HG02840 (cell line): ENCODE data around the gene NKIRAS2.

Experiments
- ATAC-seq: cut with Tn5 transposase; IDR thresholded peaks from one replicate; pipeline ENCODE4 v1.9.1; 2021; ENCODE audit warnings: mild to moderate bottlenecking, moderate library complexity, moderate number of reproducible peaks; ENCODE audit not compliant: unreplicated experiment, low FRiP score

The NKIRAS2 gene

DNA sequence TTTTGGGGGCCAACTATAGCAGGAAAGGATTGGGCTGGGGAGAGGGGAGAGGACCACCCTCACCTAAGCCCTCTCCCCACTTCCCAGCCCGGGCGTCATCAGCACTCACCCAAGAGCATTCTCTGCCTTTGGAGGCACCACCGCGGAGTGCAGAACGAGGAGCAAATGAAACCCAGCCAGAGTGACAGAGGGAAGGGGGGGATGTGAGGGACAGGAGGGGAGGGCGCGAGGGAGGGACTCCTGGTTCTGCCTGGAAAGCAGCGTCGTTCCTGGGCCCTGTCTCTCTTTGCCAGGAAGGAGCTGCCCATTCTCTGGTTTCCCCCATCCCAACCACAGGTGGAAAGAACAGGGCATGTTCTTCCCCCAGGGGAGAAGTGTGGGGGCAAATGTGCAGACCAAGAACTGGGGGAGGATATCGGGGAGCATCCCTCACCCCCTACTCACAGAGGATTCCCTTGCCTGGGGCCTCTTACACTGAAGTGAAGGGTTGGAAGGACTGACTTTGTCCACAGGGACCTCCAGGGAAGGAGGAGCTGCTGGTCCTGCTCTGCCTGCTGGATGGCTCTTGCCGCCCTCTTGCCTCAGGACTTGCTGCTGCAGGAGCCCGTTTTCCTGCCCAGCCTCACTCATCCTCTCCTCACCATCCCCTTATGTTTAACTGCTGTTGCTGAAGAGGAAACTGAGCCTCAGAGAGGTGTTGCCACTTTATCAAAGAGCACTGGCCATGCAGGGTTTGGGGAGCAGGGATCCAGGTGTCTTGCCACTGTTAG, 34.0 kb downstream of the NKIRAS2 start:
- ATAC-seq, result no peak

DNA sequence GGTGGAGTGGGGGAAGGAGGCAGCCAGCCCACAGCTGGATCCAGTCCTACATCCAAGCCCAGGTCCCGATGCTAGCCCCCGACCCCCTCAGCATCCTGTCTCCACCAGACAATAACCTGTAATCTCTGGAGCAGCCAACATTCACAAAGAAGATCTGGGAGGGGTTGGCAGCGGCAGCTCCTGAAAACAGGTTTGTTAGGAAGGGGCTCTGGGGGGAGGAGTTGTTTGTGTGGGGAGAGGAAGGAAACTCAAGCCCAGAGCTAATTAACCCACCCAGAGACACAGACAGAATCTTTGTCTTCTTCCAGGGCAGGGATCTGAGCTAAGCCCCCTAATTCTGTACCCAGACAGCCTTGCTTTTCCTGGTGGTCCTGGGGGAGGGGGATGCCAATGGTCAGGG, 35.1 kb downstream of the NKIRAS2 start:
- ATAC-seq, result no peak

DNA sequence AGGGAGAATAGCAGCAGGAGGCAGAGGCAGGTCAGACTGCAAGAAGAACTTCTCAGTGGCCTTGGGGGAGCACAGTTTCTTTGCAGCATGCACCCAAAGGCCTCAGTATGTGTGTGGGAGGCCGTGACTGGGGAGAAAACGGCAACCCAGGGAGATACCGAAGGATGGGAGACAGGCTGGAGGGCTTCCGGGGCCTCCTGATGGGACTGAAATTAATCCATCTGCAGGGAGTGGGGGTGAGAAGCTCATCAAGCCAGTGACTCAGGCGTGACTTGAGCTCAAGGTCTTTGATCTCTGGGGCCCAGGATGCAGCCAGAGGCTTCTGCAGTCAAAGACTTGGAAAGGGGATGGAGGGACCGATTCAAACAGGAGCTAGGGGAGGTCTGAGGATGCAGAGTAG, 35.6 kb downstream of the NKIRAS2 start:
- ATAC-seq, result no peak

DNA sequence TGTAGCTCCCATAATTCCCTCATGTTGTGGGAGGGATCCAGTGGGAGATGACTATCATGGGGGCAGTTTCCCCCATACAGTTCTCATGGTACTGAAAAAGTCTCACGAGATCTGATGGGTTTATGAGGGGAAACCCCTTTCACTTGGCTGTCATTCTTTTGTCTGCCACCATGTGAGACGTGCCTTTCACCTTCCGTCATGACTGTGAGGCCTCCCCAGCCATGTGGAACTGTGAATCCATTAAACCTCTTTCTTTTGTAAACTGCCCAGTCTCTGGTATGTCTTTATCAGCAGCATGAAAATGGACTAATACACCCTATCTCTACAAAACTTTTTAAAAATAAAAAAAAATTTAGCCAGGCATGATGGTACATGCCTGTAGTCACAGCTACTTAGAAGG, 36.7 kb downstream of the NKIRAS2 start:
- no peak for ATAC-seq

DNA sequence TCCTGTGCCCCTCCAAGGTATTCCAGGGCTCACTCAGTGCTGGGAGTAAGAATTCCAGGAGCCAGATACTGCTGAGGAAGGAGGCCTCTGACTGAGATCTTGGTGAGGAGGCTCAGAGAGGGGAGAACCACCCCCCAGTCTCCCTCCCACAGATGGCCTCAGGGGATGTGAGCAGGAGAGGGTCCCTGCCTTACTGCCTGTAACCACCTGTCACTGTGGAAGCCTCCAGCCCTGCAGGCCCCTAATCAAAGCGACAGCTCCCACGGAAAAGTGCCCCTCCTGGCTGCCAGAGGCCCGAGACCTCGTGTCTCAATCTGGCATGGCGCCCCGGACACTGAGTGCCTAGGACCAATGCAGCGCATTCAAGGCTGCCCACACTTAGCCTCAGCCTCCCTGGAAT, 38.2 kb downstream of the NKIRAS2 start:
- no peak for ATAC-seq

DNA sequence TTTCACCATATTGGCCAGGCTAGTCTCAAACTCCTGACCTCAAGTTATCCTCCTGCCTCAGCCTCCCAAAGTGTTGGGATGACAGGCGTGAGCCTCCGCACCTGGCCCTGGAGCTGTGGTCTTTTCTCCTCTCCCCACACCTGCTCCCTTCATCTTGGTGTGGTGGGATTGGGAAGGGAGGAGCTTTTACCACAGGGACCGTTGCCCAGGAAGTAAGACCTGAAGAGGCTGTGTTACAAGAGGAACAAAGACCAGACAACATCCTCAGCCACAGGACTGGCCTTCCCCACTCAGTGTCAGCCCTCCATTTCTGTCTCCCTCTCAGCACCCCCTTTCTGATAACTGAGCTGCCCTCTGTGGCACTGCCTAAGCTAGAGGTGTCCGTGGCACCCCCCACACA, 39.9 kb downstream of the NKIRAS2 start:
- ATAC-seq, result no peak

DNA sequence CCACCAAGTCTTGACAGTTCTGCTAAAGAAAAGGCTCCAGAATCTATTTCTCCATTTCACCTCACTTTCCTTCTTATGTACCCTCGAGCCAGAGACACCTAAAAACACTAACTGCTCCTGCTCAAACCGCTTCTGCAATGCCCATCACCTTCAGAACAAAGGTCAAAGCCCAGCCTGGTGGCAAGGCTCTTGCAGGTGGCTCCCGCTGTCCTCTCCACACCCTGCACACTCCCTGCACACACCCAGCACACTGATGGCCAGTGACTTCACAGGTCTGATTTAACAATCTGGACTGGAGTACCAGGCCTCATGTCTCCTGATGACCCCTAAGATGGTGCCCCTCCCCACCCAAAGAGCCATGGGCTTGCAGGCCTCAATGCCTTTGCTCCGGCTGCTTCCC, 40.3 kb downstream of the NKIRAS2 start:
- no peak for ATAC-seq

DNA sequence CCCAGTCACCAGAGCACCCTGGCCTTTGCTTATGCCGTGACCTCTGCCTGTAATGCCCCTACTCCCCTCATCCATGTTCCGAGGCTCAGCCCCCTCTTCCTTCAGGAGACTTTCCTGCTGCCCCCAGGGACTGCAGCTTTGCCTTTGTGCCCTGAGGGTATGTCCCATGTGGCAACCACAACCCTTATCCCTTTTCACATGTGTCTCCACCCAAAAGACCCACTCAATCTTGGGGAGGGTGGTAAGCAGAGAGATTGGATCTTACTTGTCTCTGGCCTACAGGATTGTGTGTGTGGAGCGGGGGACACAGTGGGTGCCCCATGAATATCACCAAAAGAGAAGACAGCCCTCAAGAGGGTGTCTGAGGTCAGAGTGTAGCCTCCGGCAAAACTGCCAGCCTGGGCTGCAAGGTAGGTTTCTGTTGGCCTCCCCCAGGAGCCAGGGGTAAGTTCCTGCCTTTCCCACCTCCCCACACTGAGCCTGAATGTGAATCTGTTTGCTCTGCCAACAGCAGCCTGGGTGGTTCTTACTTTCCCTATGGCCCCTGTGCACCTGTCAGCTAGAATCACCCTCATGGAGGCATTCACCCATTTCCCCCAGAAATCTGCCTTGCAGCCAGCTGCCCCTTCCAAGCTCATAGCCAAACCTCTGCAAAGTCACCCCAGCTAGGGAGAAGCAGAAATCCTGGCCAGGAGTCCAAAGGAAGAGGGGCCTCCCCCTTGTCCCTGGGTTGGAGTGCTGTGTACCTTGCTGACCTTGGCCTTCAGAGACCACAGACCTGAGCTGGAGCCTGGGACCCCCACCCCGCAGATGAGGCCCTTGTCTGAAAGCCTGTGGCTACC, 42.0 kb downstream of the NKIRAS2 start:
- ATAC-seq, result no peak

DNA sequence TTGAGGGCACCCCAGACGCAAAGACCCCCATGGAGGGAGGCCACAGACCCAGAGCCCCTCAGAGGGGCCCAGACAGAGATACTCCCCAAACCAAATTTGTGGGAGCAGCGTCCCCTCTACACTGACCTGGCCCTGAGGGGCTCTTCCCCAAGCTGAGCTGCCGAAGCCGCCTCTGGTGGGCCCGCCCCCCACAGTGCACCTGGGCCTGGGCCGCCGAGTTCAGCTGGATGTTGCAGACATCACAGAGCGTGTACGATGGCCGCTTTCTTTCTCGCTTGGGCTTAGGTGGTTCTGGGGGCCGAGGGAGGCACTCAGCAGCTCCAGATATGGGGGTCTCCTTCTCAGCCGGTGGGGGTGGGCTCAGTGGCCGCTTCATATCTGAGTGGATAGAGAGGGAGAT, 42.8 kb downstream of the NKIRAS2 start:
- no peak for ATAC-seq

DNA sequence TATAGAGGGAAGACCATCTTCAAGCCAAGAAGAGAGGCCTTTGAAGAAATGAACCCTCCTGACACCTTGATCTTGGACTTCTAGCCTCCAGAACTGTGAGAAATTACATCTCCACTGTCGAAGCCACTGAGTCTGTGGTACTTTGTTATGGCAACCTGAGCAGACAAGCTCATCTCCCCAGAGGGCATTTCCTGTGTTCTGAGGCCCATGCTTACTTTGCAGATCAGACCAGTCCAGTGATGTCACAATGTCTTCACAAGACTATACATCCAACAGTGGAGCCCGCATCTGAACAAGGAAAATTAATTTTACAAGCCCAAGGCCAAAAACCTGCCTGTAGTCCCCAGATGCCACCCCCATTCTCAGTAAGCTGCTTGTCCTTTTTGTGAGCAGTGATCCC, 45.3 kb downstream of the NKIRAS2 start:
- no peak for ATAC-seq

DNA sequence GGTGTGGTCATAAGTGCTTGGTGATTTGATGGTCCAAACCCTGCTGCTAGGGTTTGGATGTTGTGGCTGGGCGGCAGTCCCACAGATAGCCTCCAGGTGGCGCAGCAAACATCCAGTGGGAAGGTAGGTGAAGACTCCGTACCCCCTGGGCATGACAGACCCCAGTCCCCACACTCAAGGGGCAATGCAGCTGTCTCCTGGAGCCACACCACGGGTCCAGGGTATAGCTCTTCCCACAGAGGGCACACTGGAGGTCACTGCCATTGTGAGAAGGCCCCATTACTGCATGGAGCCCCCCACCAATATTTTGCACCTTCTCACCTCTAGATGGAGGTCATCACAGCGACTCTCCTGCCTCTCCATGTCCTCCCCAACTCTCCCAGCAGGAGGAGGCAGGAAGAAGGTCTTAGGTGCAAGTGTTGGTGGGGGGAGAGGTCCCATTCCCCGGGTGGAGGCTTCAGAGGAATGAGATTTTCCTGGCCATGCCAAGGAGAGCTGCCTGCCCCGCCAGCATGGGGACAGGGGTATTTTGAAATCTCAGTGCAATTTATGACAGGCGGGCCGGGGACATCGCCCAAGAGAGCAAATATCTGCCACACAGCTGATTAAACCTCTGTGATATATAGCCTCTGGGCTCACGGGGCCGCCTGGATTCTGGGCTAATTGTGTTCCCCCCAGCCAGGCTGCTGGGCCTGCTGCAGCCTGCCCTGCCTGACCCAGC, 47.6 kb downstream of the NKIRAS2 start:
- no peak for ATAC-seq

DNA sequence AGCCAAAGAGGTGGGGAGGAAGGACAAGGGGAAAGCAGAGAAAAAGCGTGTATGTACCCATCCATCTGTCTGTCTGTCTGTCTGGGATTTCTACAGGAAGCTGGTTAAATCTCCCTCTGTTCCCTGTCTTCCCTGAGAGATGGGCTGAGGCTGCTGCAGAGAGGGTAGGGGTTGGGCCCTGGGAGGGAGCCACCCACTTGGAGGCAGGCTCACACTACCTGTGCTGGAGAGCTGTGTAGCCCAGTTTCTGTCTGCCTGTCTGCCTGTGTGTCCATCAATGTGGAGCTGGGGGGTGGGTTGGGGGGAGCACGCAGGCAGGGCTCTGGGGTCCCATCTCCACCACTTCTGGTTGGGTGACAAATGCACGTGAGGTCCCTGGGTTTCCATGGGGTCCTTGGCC, 49.1 kb downstream of the NKIRAS2 start:
- no peak for ATAC-seq

DNA sequence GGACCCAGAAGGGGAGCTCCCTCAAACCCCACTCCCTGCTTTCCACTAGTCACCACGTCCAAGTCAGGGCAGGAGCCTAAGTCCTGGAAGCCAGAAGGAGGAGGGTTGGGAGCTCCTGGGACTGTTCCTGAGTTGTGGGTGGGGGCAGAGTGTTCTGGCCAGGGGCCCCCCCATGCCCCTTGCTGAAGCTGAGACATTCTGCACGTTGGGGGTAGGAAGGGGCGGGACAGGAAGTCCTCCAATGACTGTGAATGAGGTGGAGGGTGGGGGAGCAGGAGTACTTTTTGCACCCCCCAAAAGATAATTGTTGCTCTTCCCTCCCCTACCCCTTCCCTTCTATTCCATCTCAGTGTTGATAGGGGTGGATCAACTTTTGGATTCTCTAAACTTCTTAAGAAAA, 51.9 kb downstream of the NKIRAS2 start:
- no peak for ATAC-seq

DNA sequence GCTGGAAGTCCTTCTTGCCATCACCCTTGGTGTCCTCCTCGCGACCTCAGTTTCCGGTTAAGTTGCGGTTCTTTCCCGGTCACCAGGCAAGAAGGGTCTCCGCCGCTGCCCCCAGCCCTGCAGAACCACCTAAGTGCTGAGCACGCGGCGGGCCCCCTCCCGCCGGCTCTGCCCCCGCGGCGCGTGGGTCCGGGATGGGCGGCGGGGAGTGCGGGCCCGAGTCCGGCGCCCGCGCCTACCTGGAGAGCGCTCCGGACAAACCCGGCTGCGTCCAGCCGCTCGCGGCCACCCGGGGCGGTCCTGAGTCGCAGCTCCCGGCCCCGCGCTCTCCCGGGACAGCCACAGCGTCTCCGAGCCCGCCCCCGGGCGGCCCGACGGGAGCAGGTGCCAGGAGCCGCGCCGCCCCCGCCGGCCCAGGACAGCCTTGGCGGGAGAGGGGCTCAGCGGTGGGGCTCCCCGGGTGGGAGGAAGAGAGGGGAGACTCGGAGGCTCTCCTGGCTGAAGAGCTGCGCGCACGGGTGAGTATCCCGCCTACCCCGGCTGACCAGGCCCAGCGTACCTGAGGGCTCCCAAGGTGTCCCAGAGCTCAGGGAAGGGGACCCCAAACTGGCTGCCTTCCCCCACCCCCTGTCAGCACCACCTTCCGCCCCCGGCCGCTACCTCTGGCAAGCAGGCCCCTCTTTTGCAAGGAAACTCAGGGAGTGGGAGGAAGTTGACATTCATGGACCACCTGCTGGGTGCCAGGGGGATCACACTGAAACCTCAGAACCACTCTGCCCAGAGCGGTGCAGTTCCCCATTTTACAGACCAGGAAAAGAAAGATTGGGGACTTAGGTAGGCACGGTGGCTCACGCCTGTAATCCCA, 52.7 kb downstream of the NKIRAS2 start:
- ATAC-seq, result no peak
